GM21619 (cell line): ENCODE results near the gene MIS18A.
A peak's percentile ranks its signal among the peaks of the same experiment; 100 is the strongest.
"Not testable (repeated sequence)": the region's sequence is repeated elsewhere in the genome, so short reads cannot be mapped to it uniquely, and the experiment has no call there.

ENCODE experiments used
- ATAC-seq: cut with Tn5 transposase; IDR thresholded peaks from one replicate; pipeline ENCODE4 v1.9.1; 2021; ENCODE audit not compliant: unreplicated experiment

MIS18A gene, protein sequence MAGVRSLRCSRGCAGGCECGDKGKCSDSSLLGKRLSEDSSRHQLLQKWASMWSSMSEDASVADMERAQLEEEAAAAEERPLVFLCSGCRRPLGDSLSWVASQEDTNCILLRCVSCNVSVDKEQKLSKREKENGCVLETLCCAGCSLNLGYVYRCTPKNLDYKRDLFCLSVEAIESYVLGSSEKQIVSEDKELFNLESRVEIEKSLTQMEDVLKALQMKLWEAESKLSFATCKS

DNA sequence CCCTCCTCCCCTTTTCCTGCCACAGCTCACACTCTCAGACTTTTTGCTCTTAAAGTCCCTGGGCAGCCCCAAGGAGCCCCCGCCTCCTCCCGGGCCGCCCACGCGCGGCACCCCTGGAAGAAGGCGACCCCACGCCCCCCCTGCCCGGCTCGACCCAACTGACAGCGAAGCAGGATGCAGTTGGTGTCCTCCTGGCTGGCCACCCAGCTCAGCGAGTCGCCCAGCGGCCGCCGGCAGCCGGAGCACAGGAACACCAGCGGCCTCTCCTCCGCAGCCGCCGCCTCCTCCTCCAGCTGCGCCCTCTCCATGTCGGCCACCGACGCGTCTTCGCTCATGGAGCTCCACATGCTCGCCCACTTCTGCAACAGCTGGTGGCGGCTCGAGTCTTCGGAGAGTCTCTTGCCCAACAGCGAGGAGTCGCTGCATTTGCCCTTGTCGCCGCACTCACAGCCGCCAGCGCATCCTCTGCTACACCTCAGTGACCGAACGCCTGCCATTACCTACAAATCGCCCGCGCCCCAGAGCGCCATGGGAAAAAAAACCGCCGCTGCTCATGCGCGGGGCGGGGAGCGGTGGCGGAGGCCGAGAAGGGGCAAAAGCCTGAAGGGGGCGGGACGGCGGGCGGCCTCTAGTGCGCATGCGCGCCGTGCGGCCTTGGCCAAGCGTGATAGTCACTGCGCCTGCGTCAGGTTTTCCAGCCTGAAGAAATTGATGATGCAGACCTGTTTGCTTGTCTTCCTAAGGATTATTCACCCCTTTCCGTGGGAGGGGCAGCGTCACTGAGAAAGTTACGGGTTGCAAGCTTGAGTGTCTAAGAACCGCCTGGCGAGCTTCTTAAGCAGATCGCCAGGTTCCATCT, at the start of gene MIS18A:
Gene MIS18A, minus strand, starts transcription at position 532 of the 859 bp plus-strand sequence. Its CDS starts 35 bp downstream, at position 497.
- ATAC-seq: peak; percentile 92

DNA sequence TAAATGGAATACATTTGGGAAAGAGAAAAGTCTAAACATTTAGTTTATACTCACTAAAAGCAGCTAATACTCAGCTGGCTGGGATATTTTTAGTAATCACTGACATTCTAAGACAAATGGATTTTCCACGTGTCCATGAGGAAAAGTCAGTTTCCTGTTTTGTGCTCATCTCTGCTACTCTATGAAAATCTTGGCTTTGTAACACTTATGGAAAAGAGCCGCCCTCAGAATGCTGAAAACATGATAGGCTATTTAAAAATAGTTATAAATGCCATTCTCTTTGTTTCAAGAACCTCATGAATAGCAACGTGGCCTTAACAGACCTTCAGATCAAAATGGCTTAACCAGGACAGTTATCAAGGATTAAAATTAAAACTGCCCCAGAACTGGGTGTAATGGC, 49.7 kb upstream of the MIS18A start:
- no peak for ATAC-seq

DNA sequence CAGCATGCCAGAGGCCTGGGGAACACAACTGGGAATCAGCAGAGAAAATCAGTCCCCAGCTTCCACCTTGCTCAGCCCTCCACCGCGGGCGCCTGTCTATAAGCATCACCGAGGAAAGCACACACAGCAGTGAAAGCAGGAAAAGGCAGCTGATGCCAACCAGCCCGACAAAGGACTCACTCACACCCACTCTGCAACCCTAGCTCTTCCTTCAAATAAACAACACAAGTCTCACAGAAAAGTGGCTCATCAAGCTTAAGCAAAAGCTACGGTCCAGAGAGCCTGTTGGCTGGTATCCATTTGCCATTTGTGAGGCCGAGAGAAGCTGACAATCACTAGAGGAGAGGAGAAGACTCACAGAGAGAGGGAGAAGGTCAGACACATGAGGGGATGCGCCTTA, 46.9 kb upstream of the MIS18A start:
- no peak for ATAC-seq

DNA sequence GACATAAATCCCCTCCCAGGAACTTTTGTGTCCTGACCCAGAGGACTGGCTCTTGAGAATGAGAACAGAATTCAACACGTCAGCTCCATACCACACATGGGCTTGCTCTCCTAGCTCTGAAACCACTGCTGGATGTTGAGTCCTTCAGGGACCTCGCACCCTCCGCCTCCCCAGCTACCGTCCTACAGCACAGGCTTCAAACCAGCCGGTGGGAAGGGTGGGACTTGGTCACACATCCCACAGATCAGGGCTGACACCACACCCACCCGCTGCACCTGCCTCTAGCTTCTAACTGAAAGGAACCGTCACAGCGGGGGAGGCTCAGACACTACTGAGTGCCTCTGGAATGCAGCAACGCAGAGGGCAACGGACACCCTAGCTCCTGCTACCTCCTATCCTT, 43.8 kb upstream of the MIS18A start:
- ATAC-seq: no peak

DNA sequence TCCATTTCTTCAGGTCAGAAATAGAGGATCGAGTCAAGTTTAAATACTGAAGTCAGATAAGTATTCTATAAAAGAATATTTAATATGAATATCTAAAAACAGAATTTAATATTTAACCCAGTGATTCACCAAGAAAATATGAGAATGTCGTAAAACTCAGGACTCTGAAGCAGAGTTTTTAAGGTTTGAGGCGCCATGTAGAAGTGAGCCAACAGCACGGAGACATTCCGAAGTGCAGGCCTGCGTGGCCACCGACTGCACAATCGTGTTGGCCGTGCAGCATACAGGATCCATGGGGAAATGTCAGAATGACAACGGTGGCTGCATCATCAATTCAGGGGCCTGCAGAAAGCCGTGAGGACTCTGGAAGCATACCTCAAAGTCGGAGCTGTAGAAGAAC, 43.3 kb upstream of the MIS18A start:
- ATAC-seq: no peak

DNA sequence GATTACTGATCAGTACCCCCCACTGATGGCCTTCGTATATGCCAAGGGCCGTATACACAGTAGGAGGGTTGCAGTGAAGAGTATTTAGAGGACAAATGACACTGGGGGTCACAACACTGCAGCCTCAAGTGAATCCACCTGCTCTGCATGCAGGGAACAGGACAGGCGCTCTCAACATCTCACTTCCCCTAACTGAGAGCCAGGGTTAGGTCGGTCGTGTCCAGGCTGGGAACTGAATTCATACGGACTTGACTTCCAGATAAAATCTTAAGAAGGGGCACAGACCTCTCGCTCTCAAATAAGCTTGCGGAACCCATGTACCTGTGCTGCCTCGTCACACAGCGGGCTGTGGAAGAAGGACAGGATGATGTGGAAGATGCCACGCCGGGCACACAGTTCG, 42.6 kb upstream of the MIS18A start:
- ATAC-seq: no peak

DNA sequence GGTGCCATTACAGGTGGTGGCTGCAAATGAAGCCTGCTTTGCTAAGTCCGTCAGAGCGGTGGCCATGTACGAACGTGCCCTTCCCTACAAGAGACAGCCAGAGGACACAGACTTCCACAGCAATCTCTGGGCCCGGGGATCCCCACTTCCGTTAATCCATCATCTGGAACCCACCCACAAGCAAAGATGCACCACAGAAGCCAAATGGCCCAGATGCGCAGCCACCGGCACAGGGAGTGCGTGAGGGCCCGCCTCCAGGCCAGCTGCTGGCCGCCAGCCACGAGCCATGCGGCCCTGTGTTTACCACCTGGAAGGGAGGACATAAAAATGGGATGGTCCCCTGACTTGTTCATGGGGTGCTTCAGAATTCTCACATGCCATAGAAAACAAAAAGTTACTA, 41.9 kb upstream of the MIS18A start:
- no peak for ATAC-seq

DNA sequence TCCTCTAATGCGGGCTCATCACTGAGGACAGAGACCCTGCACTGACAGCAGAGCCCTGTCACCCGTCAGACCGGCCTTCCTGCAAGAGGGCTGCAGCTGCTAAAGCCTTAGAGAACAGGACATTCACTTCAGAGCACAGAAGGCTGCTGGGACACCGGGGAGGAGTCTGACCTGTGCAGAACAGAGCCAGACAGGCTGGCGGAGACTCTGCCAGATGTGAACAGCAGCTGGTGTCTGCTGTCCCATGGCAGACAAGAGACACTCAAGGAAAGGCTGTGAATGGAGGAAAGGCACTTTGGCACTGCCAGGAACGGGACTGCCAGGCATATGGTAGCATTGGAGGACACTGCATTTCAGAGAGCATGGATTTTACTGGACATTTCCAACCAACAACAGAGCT, 41.2 kb upstream of the MIS18A start:
- ATAC-seq: no peak

DNA sequence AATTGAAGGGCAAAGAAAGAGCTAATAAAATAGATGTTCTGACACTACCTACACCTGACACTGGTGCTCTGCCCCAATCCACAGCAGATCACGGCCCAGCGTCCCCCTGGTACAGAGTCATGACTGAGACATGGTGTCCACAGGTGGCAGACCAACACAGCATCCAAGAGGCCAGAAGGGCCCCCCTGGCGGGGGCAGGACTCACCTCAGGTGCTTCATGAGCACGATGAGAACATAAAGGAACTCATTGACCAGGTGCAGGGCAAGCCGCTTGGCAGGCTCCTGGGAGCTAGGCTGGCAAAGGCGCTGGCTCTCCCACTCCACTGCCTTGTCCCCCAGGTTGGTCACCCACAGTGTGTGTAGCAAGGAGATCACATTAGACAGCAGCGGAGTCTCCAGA, 40.2 kb upstream of the MIS18A start:
- ATAC-seq: no peak

DNA sequence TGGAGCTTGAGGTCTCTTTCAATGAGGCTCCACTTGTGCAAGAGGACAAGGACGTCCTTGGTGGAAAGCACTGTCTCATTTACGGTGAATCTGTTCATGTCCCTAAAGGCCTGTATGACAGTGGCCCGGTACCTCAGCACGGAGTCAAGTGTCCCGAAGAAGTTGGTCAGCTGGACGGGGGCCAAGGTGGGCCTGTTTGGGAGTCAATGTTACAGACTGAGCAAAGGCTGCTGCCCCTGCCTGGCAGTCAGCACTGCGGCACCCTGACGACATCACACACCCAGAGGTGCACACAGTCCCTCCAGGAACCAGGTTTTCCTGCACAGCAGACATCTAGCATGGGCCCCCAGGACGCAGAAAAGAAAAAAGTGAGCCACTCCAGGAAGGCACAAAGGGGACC, 38.9 kb upstream of the MIS18A start:
- no peak for ATAC-seq

DNA sequence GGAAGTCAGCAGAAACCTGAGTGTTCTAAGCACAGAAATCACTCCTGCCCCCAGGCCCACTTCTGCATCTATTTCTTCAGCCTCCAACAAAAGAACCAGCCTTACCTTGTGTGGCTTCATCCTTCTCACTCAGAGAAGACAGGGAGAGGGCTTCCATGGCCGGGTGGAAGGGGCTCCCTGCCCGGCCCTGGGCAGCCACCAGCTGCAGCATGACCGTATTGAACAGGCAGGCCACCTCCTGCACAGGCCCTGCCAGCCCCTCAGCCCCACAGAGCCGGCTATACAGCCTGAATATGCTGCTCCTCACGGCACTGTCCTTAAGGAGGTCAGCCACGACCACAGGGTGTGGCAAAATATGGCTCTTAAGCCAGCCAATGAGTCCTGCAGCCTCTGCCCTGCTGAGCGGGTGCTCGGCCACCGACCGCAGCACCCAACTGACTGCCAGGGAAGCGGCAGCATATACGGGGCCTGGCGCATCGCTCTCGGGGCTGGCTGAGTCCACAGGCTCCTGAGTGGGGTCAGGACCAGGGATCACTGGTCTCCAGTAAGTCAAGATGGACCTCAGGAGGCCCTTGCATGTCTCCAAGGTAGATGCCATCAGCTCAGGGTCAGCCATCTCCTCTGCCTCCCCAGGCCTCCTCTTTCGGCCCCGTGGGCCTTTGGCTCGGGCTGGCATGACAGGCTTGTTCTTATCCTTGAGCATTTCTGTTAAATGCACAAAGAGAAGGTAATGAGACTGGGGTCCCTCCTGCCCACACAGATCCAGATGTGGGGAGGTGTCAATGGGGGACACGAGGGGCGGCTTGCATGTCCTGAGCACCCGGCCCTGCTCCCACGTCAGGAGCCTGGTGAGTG, 37.7 kb upstream of the MIS18A start:
- ATAC-seq: no peak

DNA sequence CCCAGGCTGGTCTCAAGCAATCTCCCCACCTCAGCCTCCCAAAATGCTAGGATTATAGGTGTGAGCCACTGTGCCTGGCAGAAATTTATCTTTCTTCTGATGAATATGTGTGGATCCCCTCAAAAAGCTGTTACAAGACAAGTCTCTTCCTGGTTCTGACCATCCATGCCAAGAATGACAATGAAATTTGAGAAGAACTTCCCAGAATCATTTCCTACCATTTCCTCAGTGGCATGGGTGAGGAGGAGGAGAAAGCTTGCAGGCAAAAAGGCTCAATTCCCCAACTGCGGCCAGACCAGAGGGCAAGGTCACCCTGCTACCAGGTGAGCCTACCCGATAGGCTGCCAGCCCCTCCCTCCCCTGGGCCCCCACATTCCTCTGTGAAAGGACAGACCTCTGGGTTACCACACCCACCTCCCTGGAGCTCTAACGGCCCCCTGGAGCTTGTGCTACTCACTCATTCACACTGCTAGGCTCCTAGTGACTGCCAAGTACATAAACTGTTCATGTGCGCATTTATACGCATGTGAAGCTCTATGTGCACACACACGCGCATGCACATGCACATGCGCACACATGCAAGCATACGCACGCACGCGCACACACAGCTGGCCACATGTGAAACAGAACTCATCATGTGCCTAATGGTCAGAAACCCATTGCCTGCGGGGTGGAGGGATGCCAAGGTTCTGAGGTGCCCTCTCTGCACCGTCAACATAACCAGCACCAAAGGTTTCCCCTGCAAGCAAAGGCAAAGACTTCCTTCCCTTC, 36.8 kb upstream of the MIS18A start:
- ATAC-seq: no peak

DNA sequence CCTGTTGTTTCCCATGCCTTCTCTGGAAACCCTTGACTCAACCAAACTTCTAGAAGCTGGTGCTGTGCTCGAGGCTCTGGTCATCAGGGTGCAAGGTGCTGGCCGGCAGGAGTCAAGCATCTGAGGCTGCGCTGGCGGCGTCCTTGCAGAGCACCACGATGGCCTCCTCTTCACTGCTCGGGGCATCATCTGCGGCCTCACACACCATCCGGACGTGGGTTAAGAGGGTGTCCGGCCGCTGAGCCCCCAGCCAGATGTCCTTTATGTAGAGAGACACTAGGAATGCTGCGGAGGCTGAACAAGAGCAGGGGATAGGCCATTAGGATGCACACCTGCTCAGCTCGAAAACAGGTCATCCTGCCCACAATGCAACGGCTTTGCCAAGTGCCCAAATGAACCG, 36.0 kb upstream of the MIS18A start:
- no peak for ATAC-seq

DNA sequence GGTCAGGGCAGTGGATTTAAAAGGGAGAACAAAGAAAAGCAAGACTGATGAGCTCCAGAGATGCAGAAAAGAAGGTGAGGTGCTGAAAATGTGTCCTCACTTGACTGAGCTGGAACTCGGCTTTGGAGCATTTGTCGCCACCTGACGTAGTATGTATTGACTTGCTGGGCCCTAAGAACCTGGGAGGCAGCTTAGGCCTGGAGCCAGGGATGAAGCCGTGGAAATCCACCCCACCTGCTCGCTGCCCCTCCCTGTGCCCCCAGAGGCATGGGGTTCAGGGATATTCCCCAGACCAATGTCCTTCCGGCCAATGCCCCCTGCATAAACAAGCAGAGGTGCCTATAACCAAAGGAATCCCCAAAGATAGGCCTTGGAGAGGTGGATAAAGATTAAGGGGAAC, 34.1 kb upstream of the MIS18A start:
- ATAC-seq: no peak

DNA sequence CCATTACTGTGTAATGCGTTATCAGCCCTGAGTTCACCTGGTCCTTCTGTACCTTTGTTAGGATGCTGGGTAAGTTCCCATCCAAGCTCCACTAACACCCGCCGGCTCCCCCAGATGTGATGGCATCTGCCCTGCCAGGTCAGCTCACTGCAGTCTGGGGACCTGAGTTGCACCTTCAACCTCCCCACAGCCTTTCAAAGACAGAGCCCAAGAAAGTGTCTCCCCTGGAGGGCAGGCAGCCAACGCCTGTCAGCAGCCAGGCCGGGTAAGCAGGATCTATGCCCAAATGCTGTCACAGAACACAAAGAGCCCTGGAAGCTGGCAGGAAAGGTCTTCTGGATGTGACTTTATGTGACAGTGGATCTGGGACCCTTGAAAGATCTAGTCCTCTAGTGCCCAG, 33.5 kb upstream of the MIS18A start:
- ATAC-seq: no peak

DNA sequence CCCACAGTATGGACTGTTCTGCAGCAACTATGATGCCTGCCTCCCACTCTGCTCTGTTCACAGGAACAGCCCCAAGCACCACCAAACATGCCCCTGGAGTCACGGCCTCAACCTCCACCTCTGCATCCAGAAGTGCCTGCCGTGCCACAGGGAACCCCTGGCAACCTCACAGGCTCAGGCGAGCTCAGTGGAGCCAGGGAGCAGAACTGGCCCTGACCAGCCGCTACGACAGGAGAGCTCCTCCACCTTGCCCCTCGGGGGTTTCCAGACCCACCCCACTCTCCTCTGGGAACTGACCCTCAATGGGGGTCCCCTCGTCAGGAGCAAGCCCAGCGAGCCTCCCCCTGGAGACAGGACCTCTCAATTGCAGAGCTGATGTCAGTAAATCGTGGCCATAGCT, 32.8 kb upstream of the MIS18A start:
- no peak for ATAC-seq

DNA sequence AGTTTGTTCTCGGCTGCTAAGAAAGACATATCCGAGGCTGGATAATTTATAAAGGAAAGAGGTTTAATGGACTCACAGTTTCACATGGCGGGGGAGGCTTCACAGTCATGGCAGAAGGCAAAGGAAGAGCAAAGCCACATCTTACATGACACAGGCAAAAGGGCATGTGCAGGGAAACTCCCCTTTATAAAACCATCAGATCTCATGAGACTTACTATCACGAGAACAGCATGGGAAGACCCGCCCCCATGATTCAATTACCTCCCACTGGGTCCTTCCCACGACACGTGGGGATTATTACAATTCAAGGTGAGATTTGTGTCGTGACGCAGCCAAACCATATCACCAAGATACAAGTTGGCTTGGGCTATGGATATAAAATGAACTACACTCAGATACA, 32.1 kb upstream of the MIS18A start:
- not testable (repeated sequence) for ATAC-seq

DNA sequence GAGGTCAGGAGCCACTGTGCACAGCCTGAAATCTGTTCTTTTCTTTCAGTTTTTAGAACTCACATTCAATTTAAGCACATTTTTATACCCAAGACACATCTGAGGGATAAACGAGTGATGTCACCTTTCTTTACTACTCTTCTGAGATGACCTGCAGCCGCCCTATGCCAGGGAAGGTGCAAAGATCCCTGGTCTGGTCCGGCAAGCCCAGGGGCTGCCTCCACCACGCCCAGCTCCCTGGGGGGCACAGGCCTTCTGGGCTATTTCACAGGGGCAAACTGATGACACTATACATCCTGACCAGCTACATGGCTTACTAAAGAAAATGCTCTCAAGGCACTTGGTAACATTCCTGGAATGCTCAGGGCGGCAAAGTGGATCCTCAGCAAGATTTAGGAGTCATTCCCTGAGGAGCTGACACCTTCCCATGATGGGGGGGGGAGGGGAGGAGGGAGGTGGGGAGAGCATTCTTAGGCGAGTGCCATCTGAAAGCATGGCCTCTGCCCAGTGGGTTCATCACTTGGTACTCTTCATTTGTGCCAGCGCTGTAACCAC, 31.1 kb upstream of the MIS18A start:
- no peak for ATAC-seq

DNA sequence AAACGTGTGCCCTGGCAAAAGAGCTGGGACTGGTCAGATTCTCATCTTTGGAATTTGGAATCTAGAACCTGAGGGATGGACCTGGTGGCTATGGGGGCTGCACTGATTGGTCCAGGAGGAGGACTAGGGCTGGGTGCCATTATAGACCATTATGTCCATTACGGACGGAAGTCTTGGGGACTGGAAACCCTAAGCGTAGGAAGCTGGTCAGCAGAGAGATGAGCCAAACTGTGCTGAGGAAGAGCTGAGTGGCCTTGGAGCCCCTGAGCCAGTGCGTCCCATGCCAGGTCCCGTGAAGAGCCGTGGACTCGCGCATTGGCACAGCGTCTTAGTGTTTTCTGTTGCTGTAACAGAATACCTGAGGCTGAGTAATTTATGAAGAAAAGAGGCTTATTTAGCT, 29.8 kb upstream of the MIS18A start:
- no peak for ATAC-seq

DNA sequence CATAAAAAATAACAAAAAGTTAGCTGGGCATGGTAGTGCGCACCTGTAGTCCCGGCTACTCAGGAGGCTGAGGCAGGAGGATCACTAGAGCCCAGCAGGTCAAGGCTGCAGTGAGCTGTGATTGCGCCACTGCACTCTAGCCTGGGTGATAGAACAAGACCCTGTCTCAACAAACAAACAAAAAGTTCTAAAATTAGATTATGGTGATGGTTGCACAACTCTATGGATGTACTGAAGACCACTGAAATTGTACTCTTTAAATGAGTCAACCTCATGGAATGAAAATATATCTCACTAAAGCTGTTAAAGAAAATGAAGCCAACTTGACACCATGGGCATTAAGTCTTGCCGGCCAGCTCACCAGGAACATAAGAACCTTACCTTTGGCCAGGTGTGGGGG, 28.9 kb upstream of the MIS18A start:
- no peak for ATAC-seq
